Tibial nerve (tissue), 4 donors: ENCODE measurements around the gene ROBO1.
A peak's percentile ranks its signal among the peaks of the same experiment; 100 is the strongest.

ENCODE experiments used
- EP300 ChIP-seq, 2 donors: sonication (generic); formaldehyde crosslinking; IDR thresholded peaks; one replicate each; pipeline ENCODE4 v1.6.1; 2017; ENCODE audit warnings: antibody characterized with exemption in 2 of 2, mild to moderate bottlenecking in 1 of 2
- POLR2A ChIP-seq, 2 donors: fragments of 450-650 bp; IDR thresholded peaks; one replicate each; pipeline ENCODE4 v1.6.1; 2017; ENCODE audit warnings: antibody characterized with exemption in 2 of 2, mild to moderate bottlenecking in 2 of 2, moderate library complexity in 2 of 2
- TF ChIP-seq, protein P1 (sequence below), 5 experiments: fragments of 200-600 bp in 3 of 5; fragments of 450-650 bp in 2 of 5; sonication (generic) in 3 of 5; IDR thresholded peaks; one replicate each; pipeline ENCODE4 v1.5.1; 2016 to 2019; ENCODE audit warnings: antibody characterized with exemption in 5 of 5, mild to moderate bottlenecking in 3 of 5, moderate library complexity in 2 of 5

DNA sequence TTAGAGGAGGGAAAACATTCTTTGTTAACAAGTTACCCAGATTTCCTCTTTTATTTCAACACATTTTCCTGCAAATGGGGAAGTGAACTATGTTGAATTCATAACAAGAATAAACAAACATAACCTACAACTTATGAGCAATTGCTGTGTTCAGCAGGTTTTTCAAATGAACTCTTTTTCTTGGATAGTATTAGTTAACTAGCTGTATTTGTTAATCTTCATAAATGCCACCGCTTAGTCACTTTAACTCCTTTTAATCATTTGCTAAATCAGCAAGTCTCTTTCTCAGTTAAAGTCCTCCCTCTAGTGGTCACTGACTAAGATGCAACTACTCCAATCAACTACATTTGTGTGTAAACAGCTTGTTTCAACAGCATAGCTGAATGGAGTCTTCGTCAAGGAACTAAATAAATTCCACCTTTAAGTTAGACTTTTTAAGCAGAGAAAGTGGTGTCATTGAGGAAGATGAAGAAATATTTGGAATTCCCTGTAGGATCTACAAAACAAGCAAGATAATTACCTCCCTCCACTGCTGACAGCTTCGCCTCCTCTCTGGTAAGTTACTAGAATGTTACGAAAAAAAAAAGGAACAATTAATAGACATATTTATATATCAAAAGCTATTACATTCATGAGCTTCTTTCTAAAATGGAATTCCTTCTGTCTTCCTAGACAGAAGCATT is 1122.0 kb downstream of the ROBO1 start:
- TF ChIP-seq, protein P1, sequence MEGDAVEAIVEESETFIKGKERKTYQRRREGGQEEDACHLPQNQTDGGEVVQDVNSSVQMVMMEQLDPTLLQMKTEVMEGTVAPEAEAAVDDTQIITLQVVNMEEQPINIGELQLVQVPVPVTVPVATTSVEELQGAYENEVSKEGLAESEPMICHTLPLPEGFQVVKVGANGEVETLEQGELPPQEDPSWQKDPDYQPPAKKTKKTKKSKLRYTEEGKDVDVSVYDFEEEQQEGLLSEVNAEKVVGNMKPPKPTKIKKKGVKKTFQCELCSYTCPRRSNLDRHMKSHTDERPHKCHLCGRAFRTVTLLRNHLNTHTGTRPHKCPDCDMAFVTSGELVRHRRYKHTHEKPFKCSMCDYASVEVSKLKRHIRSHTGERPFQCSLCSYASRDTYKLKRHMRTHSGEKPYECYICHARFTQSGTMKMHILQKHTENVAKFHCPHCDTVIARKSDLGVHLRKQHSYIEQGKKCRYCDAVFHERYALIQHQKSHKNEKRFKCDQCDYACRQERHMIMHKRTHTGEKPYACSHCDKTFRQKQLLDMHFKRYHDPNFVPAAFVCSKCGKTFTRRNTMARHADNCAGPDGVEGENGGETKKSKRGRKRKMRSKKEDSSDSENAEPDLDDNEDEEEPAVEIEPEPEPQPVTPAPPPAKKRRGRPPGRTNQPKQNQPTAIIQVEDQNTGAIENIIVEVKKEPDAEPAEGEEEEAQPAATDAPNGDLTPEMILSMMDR (IDR thresholded peaks at IDR 0.05), result peak; percentile 56 to 85 (median 75)
- TF ChIP-seq POLR2A (IDR thresholded peaks at IDR 0.05) (no peak), EP300 (IDR thresholded peaks at IDR 0.05) (no peak)
